ENCODE results near the gene OTUB2. TPM values are rescaled to one million over a fixed set of nuclear protein-coding genes. Genes with fewer than 3 reads are reported as not detected.
A peak's percentile ranks its signal among the peaks of the same experiment; 100 is the strongest.

The OTUB2 gene
- total and polyA plus RNA-seq, 2 of the 8 experiments (the other 6 are each of a cell fraction or from before 2014, with no cell fraction given): 2.2 to 4.2 TPM

DNA sequence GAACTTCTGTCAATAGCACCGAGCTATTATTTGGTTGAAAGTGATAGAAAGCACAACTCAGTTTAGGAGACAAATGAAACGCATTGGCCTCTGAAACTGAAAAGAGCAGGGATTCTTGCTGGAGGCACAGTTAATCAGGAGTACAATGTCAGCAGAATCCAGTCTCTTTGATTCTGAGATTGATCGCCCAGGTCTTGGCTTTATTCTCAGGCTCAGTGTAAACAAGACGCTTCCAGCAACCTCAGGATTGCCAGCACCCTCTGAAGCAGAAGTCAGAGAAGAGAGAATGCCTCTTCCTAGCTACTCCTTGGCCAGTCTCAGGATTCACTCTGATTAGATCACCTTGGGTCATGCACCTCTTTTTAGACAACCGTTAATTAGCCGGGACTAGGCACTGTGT lies 11.8 kb upstream of the OTUB2 start:
- Histone ChIP-seq H3K9ac (replicated peaks in 1 of 4; ENCODE audit: extremely low read depth in 1 of 4, low read depth in 3 of 4, low read length in 3 of 4) (no peak overlapping the region), H2BK20ac (ENCODE audit: low read length) (no peak overlapping the region), H3K18ac (ENCODE audit: extremely low read depth, low read length) (no peak overlapping the region), H3K27ac (ENCODE audit: low read depth, low read length) (no peak overlapping the region), H3K27me3 (replicated peaks in 1 of 4; ENCODE audit: control insufficient read depth in 3 of 4, extremely low read depth in 1 of 4, insufficient read depth in 3 of 4, low read length in 3 of 4) (peaks cover 0 to 2% (median 0%) of the 10 kb centered on the region in 4 experiments; a peak in 1 of 7 replicates), H2BK5ac (ENCODE audit: low read depth, low read length) (no peak overlapping the region), H3K4ac (replicated peaks; ENCODE audit: insufficient read length, low read depth, low read length) (no peak overlapping the region), H3K79me2 (ENCODE audit: control insufficient read depth in 1 of 2, insufficient read depth in 2 of 2, low read length in 2 of 2) (no peaks in the 10 kb centered on the region), H4K91ac (replicated peaks; ENCODE audit: insufficient read length, low read length) (no peak overlapping the region), H3K36me3 (ENCODE audit: control insufficient read depth in 2 of 4, insufficient read depth in 4 of 4, low read length in 3 of 4) (no peaks in the 10 kb centered on the region), H4K5ac (ENCODE audit: insufficient read length, low read depth, low read length) (no peak overlapping the region), H3K14ac (ENCODE audit: insufficient read length) (no peak overlapping the region), H3K4me2 (ENCODE audit: insufficient read depth in 1 of 2, low read depth in 2 of 2, low read length in 2 of 2) (no peak overlapping the region), H4K20me1 (replicated peaks in 1 of 2; ENCODE audit: control insufficient read depth in 1 of 2, insufficient read depth in 2 of 2, low read length in 2 of 2) (no peaks in the 10 kb centered on the region), H3K56ac (replicated peaks; ENCODE audit: insufficient read length, low read depth, low read length) (no peak overlapping the region), H3K4me1 (replicated peaks in 1 of 4; ENCODE audit: control insufficient read depth in 3 of 4, insufficient read depth in 4 of 4, low read length in 3 of 4) (no peaks in the 10 kb centered on the region; a peak in 1 of 7 replicates), H2AK5ac (ENCODE audit: low read depth, low read length) (no peak overlapping the region), H3K9me3 (ENCODE audit: insufficient read depth in 2 of 2, low read depth in 1 of 2, low read length in 1 of 2) (no peaks in the 10 kb centered on the region), H2BK15ac (ENCODE audit: low read length) (no peak overlapping the region), H2BK12ac (ENCODE audit: low read depth, low read length) (no peak overlapping the region), H2BK120ac (replicated peaks; ENCODE audit: low read depth, low read length) (no peak overlapping the region), H3K4me3 (ENCODE audit: extremely low read depth in 1 of 4, insufficient read depth in 2 of 4, low read depth in 3 of 4, low read length in 4 of 4) (no peak overlapping the region), H3K79me1 (ENCODE audit: low read depth, low read length) (no peaks in the 10 kb centered on the region), H3K23ac (ENCODE audit: insufficient read length) (no peak overlapping the region), H3K23me2 (ENCODE audit: low read depth, low read length) (no peaks in the 10 kb centered on the region; the same call in 1 of the 2 replicates), H2AFZ (ENCODE audit: low read length) (0 out of 2 replicates have a peak overlapping the region, but pooled peaks have one; percentile 39), H4K8ac (ENCODE audit: extremely low read depth, insufficient read depth, low read length) (no peak overlapping the region)
- FAIRE-seq: no peak
- ChIA-PET POLR2A (ENCODE audit: partially characterized antibody) (interaction anchor here (0.6 kb wide), 1 partner anchor 115 kb away, joined by 3 read pairs; no protein-coding TSS in a partner anchor), CTCF (ENCODE audit: partially characterized antibody) (interaction anchor here (1.5 to 9.7 kb wide), 6 partner anchors 10 to 129 kb away, joined by 3 to 65 read pairs (median 7); no protein-coding TSS in a partner anchor)
- no peak for TF ChIP-seq KDM4A (IDR thresholded peaks at IDR 0.05; ENCODE audit: low read depth, low read length, severe bottlenecking)
- no peak for TF ChIP-seq SIN3A (conservative IDR thresholded peaks at IDR 0.05 in 1 of 2, IDR thresholded peaks at IDR 0.05 in 1 of 2; ENCODE audit: low read depth in 1 of 2, low read length in 2 of 2)
- no peak for TF ChIP-seq ATF2 (IDR thresholded peaks at IDR 0.05; ENCODE audit: low read length)
- TF ChIP-seq HDAC2 (IDR thresholded peaks at IDR 0.05; ENCODE audit: borderline replicate concordance in 1 of 2, low read depth in 2 of 2, low read length in 2 of 2): no peak
- no peak for TF ChIP-seq CHD1 (IDR thresholded peaks at IDR 0.05; ENCODE audit: low read depth, low read length)
- no peak for TF ChIP-seq SIRT6 (IDR thresholded peaks at IDR 0.05; ENCODE audit: low read length)
- TF ChIP-seq SUZ12 (IDR thresholded peaks at IDR 0.05; ENCODE audit: low read length): no peak
- WGBS, 2 experiments (ENCODE audit: extremely low coverage in 1 of 2, insufficient coverage in 1 of 2, insufficient read length in 1 of 2, insufficient replicate concordance in 2 of 2, low coverage in 1 of 2, low lambda C conversion rate in 2 of 2, missing lambda C conversion rate in 1 of 2): 92% methylated on average over 6 of the region's 6 CpGs; no CpG with 5 or more reads in 1 of the 2 experiments
- no peak for DNase-seq (ENCODE audit: low read depth in 1 of 2, low spot score in 2 of 2)

All from H1 (cell line).